ENCODE data around the gene WDR88. TPM values are rescaled to one million over a fixed set of nuclear protein-coding genes. Genes with fewer than 3 reads are reported as not detected.
"Not testable (repeated sequence)": the region's sequence is repeated elsewhere in the genome, so short reads cannot be mapped to it uniquely, and the experiment has no call there.

Gene WDR88
- total RNA-seq, 1 donor from 2014 or later, result not detected

GRCh38 chr19:33126712-33127111, 5.2 kb upstream of the WDR88 start:
- not testable (repeated sequence) for DNase-seq (ENCODE audit: low spot score)

GRCh38 chr19:33129901-33130300, 2.0 kb upstream of the WDR88 start:
- DNase-seq (ENCODE audit: low spot score), result no peak

GRCh38 chr19:33130433-33130832, 1.5 kb upstream of the WDR88 start:
- no peak for DNase-seq (ENCODE audit: low spot score)

DNA sequence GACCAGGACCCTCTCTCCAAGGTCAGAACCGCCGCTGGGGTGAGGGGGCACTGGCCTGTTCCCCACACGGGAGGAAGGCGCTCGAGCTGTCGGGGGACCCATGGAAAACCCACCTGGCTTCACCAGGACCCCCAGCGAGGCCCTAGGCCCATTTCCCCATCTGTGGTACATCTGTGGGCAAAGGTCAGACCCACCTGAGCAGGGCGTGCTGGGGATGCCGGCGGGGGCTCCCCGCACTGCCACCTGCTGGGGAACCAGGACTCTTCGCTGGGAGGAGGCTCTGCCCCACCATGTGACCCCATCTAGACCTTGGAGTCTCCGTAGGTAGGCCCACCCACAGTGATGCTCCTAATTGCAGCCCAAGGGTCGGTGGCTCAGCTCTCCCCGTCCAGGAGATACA, 511 bp downstream of the WDR88 start:
- no peak for DNase-seq (ENCODE audit: low spot score)

GRCh38 chr19:33133438-33134031, 1.6 kb downstream of the WDR88 start:
- no peak for DNase-seq (ENCODE audit: low spot score)

DNA sequence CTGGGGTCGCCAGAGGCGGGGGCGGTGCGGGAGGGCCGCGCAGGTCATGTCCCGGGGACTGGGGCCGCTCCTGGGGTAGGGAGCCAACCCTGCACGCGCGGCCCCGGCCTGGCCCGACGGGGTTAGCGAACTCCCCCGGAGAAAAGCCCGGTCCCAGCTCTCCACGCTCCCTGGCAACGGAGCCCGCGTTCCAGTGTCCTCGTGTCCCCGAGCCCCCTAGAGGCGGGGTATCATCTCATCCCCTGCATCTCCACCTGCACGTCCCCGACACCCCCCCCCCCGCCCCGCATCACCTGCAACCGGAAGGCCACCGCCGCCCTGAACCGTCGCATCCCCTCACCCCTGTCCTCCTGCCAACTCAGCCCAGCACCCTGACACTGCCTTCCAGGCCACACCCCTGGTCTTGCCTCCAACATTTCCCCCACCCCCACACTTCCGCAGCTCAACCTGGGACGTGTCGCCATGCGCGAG, 2.7 kb downstream of the WDR88 start:
- no peak for DNase-seq (ENCODE audit: low spot score)

GRCh38 chr19:33139165-33139564, 7.3 kb downstream of the WDR88 start:
- DNase-seq (ENCODE audit: low spot score), result no peak

DNA sequence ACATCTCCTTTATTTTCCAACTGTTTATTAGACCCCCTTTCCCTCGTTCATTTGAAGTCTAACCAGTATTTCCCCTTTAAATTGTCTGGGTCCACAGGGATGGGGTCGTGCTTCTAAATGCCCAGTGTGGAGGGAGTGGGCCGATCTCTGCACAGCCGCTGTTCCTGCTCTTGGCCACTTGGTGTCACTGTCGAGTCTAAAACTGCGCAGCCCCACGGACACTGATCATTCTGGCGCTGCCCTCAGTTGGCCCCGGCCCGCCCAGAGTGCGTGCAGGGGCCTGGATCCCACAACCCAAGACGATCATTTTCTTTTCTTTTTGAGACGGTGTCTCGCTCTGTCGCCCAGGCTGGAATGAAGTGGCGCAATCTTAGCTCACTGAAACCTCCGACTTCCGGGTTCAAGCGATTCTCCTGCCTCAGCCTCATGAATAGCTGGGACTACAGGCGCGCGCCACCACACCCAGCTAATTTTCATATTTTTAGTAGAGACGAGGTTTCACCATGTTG, 12.0 kb downstream of the WDR88 start:
- DNase-seq (ENCODE audit: low spot score), result peak; percentile 91

- no peak for DNase-seq (ENCODE audit: low spot score)
Measured at GRCh38 chr19:33146209-33146608, 14.3 kb downstream of the WDR88 start.

DNA sequence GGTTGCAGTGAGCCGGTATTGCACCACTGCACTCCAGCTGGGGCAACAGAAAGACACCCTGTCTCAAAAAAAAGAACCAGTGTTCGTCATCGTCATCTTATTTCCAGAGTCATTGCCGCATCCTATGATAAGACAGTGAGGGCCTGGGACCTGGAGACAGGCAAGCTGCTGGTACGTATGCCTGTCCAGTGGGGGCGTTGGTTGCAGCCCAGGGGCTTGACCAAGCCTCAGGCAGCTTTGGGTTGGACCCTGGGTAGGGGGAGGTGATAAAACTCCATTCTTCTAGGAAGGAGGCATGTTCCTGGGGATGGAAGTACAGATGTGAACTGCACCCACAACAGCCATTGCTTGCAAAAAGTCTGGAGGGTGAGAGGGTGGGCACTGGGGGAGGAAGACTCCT, 15.6 kb downstream of the WDR88 start:
- no peak for DNase-seq (ENCODE audit: low spot score)

DNA sequence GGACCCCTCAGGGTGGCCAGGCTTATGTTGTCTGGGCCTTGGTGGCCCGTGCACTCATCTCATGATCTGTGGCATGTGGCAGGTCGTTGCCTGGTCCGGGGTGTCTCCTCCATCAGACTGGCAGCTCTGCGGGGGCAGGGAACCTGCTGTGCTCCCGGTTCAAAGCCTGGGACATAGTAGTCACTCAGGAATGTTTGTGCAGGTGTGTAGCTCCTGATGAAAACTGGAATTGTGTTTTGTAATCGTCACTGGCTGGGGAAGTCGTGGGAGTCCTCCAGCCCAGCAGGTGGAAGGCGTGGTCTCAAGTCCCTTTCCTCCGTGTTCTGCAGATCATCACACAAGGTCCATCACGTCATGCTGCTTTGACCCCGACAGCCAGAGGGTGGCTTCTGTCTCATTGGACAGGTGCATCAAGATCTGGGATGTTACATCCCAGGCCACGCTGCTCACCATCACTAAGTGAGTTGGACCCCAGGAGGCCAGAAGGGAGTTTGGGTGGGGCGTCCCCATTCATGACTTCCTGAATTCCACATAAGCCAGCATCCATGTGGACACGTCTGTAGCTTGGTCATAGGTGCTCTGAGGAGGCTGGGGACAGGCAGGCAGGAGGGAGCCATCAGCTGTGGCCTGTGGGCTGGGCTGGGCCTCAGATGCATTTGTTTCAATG, 19.1 kb downstream of the WDR88 start:
- DNase-seq (ENCODE audit: low spot score), result no peak

GRCh38 chr19:33152176-33152575, 20.3 kb downstream of the WDR88 start:
- no peak for DNase-seq (ENCODE audit: low spot score)

DNA sequence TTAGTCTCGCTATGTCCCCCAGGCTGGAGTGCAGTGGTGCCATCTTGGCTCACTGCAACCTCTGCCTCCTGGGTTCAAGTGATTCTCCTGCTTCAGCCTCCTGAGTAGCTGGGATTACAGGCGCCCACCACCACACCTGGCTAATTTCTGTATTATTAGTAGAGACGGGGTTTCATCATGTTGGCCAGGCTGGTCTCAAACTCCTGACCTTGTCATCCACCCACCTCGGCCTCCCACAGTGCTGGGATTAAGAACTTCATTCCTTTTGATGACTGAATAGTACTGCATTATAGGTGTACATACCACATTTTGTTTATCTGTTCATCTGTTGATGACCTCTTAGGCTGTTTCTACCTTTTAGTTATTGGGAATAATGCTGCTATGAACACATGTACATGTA, 20.7 kb downstream of the WDR88 start:
- DNase-seq (ENCODE audit: low spot score), result not testable (repeated sequence)

DNA sequence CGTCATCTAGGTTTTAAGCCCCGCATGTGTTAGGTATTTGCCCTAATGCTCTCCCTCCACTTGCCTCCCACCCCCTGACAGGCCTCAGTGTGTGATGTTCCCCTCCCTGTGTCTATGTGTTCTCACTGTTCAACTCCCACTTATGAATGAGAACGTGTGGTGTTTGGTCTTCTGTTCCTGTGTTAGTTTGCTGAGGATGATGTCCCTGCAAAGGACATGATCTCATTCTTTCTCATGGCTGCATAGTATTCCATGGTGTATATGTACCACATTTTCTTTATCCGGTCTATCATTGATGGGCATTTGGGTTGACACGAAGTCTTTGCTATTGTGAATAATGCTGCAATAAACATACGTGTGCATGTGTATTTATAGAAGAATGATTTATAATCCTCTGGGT, 22.4 kb downstream of the WDR88 start:
- DNase-seq (ENCODE audit: low spot score), result not testable (repeated sequence)

DNA sequence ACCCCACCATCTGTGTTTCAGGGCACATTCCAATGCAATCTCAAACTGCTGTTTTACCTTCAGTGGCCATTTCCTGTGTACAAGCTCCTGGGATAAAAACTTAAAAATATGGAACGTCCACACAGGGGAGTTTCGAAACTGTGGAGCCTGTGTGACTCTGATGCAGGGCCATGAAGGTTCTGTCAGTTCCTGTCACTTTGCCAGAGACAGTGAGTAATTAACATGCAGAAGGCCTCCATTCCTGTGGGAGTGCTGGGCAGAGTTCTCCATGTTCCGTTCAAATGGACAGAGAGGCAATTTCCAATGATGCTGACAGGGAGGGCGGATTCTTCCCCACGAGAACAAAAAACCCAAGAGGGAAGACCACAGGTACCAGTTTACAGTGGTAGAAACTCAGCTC, 24.4 kb downstream of the WDR88 start:
- no peak for DNase-seq (ENCODE audit: low spot score)

DNA sequence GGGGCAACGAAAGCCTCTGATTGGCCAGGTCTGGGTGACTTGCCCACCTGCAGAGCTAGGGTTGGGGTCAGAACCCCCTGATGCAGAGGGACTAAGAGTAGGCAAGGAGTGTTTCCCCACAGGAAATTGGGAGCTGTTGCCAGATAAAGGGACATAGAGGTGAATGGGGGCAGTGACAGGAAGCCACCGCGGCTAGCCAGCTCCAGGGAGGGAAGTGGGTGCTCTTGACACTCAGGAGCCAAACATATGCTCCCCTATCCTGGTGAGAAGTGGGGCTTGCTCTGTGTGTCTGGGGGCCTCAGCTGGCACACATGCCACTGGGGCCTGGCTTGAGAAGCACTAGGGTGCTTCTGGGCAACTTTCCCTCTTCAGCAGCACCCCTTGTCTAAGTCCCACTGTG, 26.0 kb downstream of the WDR88 start:
- DNase-seq (ENCODE audit: low spot score), result no peak

GRCh38 chr19:33158365-33158764, 26.5 kb downstream of the WDR88 start:
- DNase-seq (ENCODE audit: low spot score), result no peak

- no peak for DNase-seq (ENCODE audit: low spot score)
Measured at GRCh38 chr19:33159149-33159548, 27.2 kb downstream of the WDR88 start.

DNA sequence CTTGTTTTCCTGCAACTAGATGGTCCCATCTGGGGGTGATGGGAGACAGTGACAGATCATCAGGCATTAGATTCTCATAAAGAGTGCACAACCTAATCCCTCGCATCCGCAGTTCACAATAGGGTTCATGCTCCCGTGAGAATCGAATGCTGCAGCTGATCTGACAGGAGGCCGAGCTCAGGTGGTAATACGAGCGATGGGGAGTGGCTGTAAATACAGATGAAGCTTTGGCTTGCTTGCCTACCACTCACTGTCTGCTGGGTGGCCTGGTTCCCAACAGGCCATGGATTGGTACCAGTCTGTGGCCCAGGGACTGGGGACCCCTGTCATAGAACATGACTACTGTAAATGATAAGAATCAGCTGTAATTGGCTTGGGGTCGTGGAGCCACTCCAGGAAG, 28.0 kb downstream of the WDR88 start:
- no peak for DNase-seq (ENCODE audit: low spot score)

- no peak for DNase-seq (ENCODE audit: low spot score)
Measured at GRCh38 chr19:33161201-33161600, 29.3 kb downstream of the WDR88 start.

- no peak for DNase-seq (ENCODE audit: low spot score)
Measured at GRCh38 chr19:33163481-33163880, 31.6 kb downstream of the WDR88 start.

GRCh38 chr19:33166037-33166436, 34.1 kb downstream of the WDR88 start:
- not testable (repeated sequence) for DNase-seq (ENCODE audit: low spot score)

DNA sequence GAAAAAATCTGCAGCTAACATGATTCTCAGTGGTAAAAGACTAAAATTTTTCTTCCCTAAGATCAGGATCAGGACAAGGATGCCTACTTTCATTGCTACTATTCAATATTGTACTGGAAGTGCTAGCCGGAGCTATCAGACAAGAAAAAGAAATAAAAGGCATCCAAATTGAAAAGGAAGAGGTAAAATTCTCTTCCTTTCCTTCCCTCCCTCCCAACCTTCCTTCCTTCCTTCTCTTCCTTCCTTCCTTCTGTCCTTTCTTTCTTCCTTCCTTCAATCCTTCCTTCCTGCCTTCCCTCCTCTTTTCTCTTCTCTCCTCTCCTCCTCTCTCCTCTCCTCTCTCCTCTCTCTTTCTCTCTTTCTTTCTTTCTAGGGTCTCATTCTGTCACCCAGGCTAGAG, 35.5 kb downstream of the WDR88 start:
- no peak for DNase-seq (ENCODE audit: low spot score)
